ENCODE data around the gene TTBK1. TPM values are rescaled to one million over a fixed set of nuclear protein-coding genes. Genes with fewer than 3 reads are reported as not detected.

Gene TTBK1
- total RNA-seq, 1 donor from 2014 or later: 0.09 TPM

DNA sequence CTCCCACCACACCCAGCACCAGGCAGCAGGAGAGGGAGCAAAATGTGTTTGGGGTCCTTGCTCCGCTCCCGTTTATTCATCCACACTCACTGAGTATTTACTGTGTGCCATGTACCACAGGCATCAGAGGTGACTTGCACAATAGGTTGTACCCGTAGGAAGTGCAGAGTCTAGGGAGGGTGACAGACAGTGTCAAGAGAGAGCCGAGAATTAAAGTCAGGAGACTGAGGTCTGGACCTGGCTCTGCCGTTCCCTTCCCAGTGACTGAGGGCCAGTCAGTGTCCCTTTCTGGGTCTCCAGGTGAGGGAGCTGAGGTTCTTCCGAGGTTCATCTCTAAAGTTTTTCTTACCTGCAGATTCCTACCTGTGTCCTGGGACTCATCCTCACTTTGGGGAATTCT lies 22.3 kb downstream of the TTBK1 start:
- Histone ChIP-seq H3K9me3 (no peaks in the 10 kb centered on the region), H3K4me1 (peaks cover 10% of the 10 kb centered on the region), H3K4me3 (no peak overlapping the region), H3K36me3 (no peaks in the 10 kb centered on the region), H3K27me3 (ENCODE audit: low read depth) (peaks cover 7% of the 10 kb centered on the region), H3K27ac (no peak overlapping the region)
- no peak for DNase-seq
- intact Hi-C loops (cut with DNase I): no loop called here
- TF ChIP-seq, protein P1, sequence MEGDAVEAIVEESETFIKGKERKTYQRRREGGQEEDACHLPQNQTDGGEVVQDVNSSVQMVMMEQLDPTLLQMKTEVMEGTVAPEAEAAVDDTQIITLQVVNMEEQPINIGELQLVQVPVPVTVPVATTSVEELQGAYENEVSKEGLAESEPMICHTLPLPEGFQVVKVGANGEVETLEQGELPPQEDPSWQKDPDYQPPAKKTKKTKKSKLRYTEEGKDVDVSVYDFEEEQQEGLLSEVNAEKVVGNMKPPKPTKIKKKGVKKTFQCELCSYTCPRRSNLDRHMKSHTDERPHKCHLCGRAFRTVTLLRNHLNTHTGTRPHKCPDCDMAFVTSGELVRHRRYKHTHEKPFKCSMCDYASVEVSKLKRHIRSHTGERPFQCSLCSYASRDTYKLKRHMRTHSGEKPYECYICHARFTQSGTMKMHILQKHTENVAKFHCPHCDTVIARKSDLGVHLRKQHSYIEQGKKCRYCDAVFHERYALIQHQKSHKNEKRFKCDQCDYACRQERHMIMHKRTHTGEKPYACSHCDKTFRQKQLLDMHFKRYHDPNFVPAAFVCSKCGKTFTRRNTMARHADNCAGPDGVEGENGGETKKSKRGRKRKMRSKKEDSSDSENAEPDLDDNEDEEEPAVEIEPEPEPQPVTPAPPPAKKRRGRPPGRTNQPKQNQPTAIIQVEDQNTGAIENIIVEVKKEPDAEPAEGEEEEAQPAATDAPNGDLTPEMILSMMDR (IDR thresholded peaks at IDR 0.05): no peak
- no peak for ATAC-seq

DNA sequence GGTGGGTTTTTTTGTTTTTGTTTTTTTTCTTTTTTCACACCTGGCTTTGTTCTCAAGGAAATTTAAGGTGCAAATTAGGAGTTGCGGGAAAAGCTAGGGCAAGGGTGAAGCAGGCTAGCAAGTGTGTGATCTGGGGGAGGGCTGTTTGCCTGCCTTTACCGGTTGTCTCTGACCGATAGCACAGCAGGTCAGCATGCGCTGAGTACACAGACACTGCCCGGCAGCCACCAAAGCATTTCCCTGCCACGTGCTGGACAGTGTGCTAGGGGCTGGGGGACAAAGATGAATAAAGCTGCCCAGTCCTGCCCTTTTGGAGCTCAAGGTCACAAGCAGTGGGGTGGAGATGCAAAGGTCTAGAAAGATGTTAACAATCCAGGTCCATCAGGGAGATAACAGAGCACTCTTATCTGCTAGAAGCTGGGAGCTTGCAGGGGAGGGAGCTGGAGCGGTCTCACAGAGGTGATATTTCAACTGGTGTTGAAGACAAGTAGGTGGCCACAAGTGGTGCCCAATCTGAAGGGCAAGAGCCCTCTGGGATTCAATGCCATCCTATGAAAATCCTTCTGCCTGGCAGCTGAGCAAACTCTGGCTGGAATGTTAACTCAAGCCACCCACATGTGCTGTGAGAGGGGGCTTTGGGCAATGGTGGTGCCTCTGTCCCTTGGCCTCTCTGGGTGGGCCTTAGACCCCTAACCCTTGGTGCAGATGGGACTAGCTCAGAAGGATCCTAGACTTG lies 24.5 kb downstream of the TTBK1 start:
- ATAC-seq (no peak), DNase-seq (no peak)
- Histone ChIP-seq H3K4me3 (no peak overlapping the region), H3K36me3 (no peaks in the 10 kb centered on the region), H3K27me3 (ENCODE audit: low read depth) (peaks cover 11% of the 10 kb centered on the region), H3K27ac (peak overlapping the region; percentile 11), H3K4me1 (peaks cover 10% of the 10 kb centered on the region), H3K9me3 (no peaks in the 10 kb centered on the region)
- TF ChIP-seq, protein P1 (IDR thresholded peaks at IDR 0.05): no peak
- intact Hi-C loops (cut with DNase I): no loop called here

DNA sequence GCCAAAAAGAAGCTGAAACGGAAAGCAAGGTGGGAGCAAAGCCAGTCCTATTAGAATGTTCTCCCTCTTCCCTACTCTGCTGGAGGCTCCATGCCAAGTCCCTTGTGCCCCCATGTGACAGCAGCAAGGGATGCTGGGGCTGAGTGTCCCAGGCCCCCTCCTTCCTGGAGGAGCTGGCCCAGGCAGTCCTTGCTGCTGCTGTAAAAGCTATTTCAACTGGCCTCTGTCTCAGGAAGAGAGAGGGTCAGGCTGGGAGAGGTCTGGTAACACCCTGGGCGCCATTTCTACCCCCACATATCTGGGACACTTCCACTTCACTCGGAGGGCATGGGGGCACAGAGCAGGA lies 25.0 kb downstream of the TTBK1 start:
- H3K9me3 ChIP-seq: no peaks in the 10 kb centered on the region
- H3K4me3 ChIP-seq: no peak overlapping the region
- DNase-seq (no peak), ATAC-seq (no peak)
- H3K36me3 ChIP-seq: no peaks in the 10 kb centered on the region
- peak overlapping the region; percentile 11 for H3K27ac ChIP-seq
- TF ChIP-seq, protein P1 (IDR thresholded peaks at IDR 0.05): no peak
- intact Hi-C loops (cut with DNase I): no loop called here
- H3K4me1 ChIP-seq: peaks cover 10% of the 10 kb centered on the region
- peaks cover 11% of the 10 kb centered on the region for H3K27me3 ChIP-seq (ENCODE audit: low read depth)

DNA sequence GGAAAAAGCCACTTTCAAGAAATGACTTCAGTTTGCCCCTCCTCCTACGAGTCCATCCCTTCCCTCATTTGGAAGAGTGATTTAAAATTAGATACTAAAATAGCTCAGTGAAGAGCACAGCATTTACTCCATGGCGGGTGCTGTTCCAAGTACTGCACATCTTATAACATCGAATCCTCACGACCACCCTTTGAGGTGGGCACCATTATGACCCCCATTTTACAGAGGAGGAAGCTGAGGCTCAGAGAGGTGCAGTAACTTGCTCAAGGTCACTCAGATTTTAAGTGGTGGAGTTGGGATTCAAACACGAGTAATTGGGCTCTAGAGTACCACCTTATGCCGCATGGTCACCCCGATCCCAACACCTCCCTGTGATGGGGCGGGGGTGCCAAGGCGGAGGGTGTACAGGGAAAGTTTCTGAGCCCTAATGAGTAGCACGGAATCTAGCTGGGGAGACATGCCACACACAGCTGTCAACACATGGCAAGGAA lies 25.5 kb downstream of the TTBK1 start:
- TF ChIP-seq, protein P1 (IDR thresholded peaks at IDR 0.05): no peak
- Histone ChIP-seq H3K36me3 (no peaks in the 10 kb centered on the region), H3K4me1 (peaks cover 10% of the 10 kb centered on the region), H3K27ac (no peak overlapping the region), H3K9me3 (no peaks in the 10 kb centered on the region), H3K4me3 (no peak overlapping the region), H3K27me3 (ENCODE audit: low read depth) (peaks cover 11% of the 10 kb centered on the region)
- no peak for DNase-seq
- intact Hi-C loops (cut with DNase I): no loop called here
- no peak for ATAC-seq

DNA sequence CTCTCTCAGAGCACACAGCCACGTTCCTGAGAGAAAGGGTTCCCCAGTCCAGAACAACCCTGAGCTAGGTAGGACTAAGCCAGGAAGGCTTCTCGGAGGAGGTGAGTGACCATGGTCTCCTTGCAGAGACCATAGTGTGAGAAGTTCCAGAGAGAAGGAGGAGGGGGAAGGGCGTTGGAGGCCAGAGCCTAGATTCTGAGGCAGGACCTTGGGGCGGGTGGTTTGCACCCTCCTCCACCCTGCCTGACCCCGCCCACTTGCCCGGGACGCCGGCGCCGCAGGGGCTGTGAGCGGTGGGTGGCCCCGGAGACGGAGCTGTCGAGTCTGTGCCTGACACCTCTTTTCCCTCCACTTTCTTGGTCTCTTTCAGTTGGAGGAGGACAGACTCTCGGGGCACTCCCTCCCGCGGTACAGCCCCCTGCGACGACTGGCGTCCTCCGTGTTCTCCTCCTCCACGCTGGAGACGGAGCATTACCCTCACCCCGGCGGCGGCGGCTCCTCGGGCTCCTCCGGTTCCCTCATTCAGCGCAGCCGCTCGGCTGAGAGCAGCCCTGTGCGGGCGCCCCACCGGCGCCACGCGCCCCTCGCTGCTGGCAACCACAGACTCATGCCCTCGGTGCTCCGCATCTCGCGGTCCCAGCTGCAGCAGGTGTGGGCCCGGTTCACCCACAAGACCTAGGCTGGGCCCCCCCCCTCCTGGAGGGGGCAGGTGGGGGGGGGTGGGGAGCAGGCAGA lies 26.2 kb downstream of the TTBK1 start:
- ATAC-seq (peak; percentile 52 to 53), DNase-seq (no peak)
- Histone ChIP-seq H3K36me3 (no peaks in the 10 kb centered on the region), H3K27me3 (ENCODE audit: low read depth) (peaks cover 14% of the 10 kb centered on the region), H3K4me1 (peaks cover 10% of the 10 kb centered on the region), H3K9me3 (no peaks in the 10 kb centered on the region), H3K27ac (no peak overlapping the region), H3K4me3 (peak overlapping the region; percentile 49)
- intact Hi-C loops (cut with DNase I): no loop called here
- TF ChIP-seq, protein P1 (IDR thresholded peaks at IDR 0.05): no peak
